Prostate gland (tissue), 1 donor: ENCODE results near the gene GOLGA8M.

ENCODE experiments used
- POLR2A ChIP-seq: fragments of 450-650 bp; IDR thresholded peaks from one replicate; pipeline ENCODE4 v1.6.1; 2016; ENCODE audit warnings: antibody characterized with exemption, mild to moderate bottlenecking
- POLR2AphosphoS5 ChIP-seq: sonication (generic); formaldehyde crosslinking; IDR thresholded peaks from one replicate; pipeline ENCODE4 v1.6.1; 2017; ENCODE audit warnings: antibody characterized with exemption

DNA sequence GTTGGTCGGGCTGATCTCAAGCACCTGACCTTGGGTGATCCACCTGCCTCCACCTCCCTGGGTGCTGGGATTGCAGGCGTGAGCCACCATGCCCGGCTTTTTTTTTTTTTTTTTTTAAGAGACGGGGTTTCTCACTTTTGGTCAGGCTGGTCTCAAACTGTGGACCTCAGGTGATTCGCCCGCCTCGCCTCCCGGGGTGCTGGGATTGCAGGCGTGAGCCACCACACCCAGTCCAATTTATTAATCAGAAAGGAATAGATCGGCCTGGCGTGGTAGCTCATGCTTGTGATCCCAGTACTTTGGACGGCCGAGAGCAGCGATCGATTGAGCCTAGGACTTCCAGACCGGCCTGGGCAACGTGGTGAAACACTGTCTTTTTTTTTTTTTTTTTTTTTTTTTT lies 13.9 kb upstream of the GOLGA8M start:
- TF ChIP-seq POLR2A: no peak
- no peak for TF ChIP-seq POLR2AphosphoS5
